GM23338 (cell line): ENCODE data around the gene RHCG. TPM values are rescaled to one million over a fixed set of nuclear protein-coding genes. Genes with fewer than 3 reads are reported as not detected.

Experiments
- ATAC-seq: fragments of 200-7000 bp; cut with Tn5 transposase; 3 replicates; pipeline ENCODE4 v1.9.1; 2020
- DNase-seq: peaks from one replicate; pipeline ENCODE4 v3.0.0-alpha.2; 2015; ENCODE audit warnings: low spot score
- H2AFZ ChIP-seq: fragments of 200-600 bp; sonication (generic); 2 replicates; pipeline ENCODE4 v1.8.0; 2016; ENCODE audit warnings: antibody characterized with exemption, mild to moderate bottlenecking, moderate library complexity
- H3F3A ChIP-seq: fragments of 200-600 bp; sonication (generic); replicated peaks from 2 replicates; pipeline ENCODE4 v1.8.0; 2017; ENCODE audit warnings: antibody characterized with exemption, mixed run types, low read depth
- H3K27ac ChIP-seq: fragments of 200-600 bp; sonication (generic); 2 replicates; pipeline ENCODE4 v1.6.1; 2016; ENCODE audit warnings: low read depth
- H3K27me3 ChIP-seq: fragments of 200-600 bp; sonication (generic); 2 replicates; pipeline ENCODE4 v1.8.0; 2016; ENCODE audit warnings: mild to moderate bottlenecking, mixed run types, moderate library complexity; ENCODE audit not compliant: insufficient read depth
- H3K36me3 ChIP-seq: fragments of 200-600 bp; sonication (generic); 2 replicates; pipeline ENCODE4 v1.8.0; 2016; ENCODE audit warnings: mild to moderate bottlenecking; ENCODE audit not compliant: insufficient read depth
- H3K4me1 ChIP-seq: fragments of 200-600 bp; sonication (generic); 2 replicates; pipeline ENCODE4 v1.8.0; 2016; ENCODE audit warnings: mild to moderate bottlenecking, moderate library complexity; ENCODE audit not compliant: insufficient read depth
- H3K4me2 ChIP-seq: fragments of 200-600 bp; sonication (generic); 2 replicates; pipeline ENCODE4 v1.7.1; 2017; ENCODE audit warnings: mixed run types
- H3K4me3 ChIP-seq: fragments of 200-600 bp; sonication (generic); 2 replicates; pipeline ENCODE4 v1.6.1; 2016; ENCODE audit warnings: mixed run types
- H3K79me2 ChIP-seq: fragments of 200-600 bp; sonication (generic); replicated peaks from 2 replicates; pipeline ENCODE4 v1.8.0; 2017; ENCODE audit warnings: mild to moderate bottlenecking; ENCODE audit not compliant: insufficient read depth
- H3K9me2 ChIP-seq: fragments of 200-600 bp; sonication (generic); 2 replicates; pipeline ENCODE4 v1.8.0; 2017; ENCODE audit not compliant: insufficient read depth
- H4K20me1 ChIP-seq: fragments of 200-600 bp; sonication (generic); replicated peaks from 2 replicates; pipeline ENCODE4 v1.8.0; 2017; ENCODE audit warnings: mild to moderate bottlenecking; ENCODE audit not compliant: insufficient read depth
- H3K27ac Mint-ChIP-seq: 2 replicates; pipeline ENCODE4 v1.8.0; 2020; ENCODE audit warnings: inconsistent platforms, mild to moderate bottlenecking, moderate library complexity, mixed read lengths
- H3K27me3 Mint-ChIP-seq: 3 replicates; pipeline ENCODE4 v1.8.0; 2022; ENCODE audit warnings: low read depth, mild to moderate bottlenecking, moderate library complexity, mixed read lengths, inconsistent platforms; ENCODE audit not compliant: insufficient read depth, poor library complexity
- H3K36me3 Mint-ChIP-seq: 3 replicates; pipeline ENCODE4 v1.8.0; 2021; ENCODE audit warnings: low read depth, mild to moderate bottlenecking, inconsistent platforms, moderate library complexity, mixed read lengths
- H3K4me1 Mint-ChIP-seq: 3 replicates; pipeline ENCODE4 v1.8.0; 2020; ENCODE audit warnings: mild to moderate bottlenecking, inconsistent platforms, mixed read lengths
- H3K4me3 Mint-ChIP-seq: 3 replicates; pipeline ENCODE4 v1.8.0; 2021; ENCODE audit warnings: moderate library complexity, mild to moderate bottlenecking, inconsistent platforms, mixed read lengths
- H3K9me3 Mint-ChIP-seq: 3 replicates; pipeline ENCODE4 v1.8.0; 2020; ENCODE audit warnings: moderate library complexity, mild to moderate bottlenecking, inconsistent platforms, mixed read lengths
- NANOG ChIP-seq: IDR thresholded peaks from 2 replicates; pipeline ENCODE4 v1.6.1; 2016; ENCODE audit warnings: antibody characterized with exemption, borderline replicate concordance
- POLR2AphosphoS5 ChIP-seq: IDR thresholded peaks from 2 replicates; pipeline ENCODE4 v1.6.1; 2016; ENCODE audit warnings: antibody characterized with exemption, low read depth
- STAT1 ChIP-seq: IDR thresholded peaks from one replicate; pipeline ENCODE4 v1.6.1; 2016; ENCODE audit warnings: antibody characterized with exemption; ENCODE audit not compliant: unreplicated experiment
- ZNF114 ChIP-seq: fragments of 250-450 bp; sonication (Bioruptor Pico); IDR thresholded peaks from 2 replicates; pipeline ENCODE4 v1.5.0; 2020; ENCODE audit warnings: mild to moderate bottlenecking, moderate library complexity
- ZNF331 ChIP-seq: fragments of 250-450 bp; sonication (Bioruptor Pico); IDR thresholded peaks from 2 replicates; pipeline ENCODE4 v1.5.0; 2020; ENCODE audit warnings: low read depth, mild to moderate bottlenecking, moderate library complexity
- ZNF462 ChIP-seq: fragments of 250-450 bp; sonication (Bioruptor Pico); IDR thresholded peaks from 2 replicates; pipeline ENCODE4 v1.5.0; 2020; ENCODE audit warnings: mild to moderate bottlenecking, moderate library complexity
- polyA plus RNA-seq: library from polyadenylated mRNA; unstranded; fragments of >200 nt; fragmentation: Nextera tagmentation; extraction: Ambion mirVana; gene quantifications from 2 replicates; pipeline ENCODE4 v1.2.1, GENCODE V29; 2016
- total RNA-seq: library from RNA; depleted of rRNA; stranded (reverse); fragments of >200 nt; shearing (Covaris generic); gene quantifications from 2 replicates; pipeline ENCODE4 v1.2.3, GENCODE V29; 2014

Gene RHCG
- total and polyA plus RNA-seq, 2 experiments from 2014 or later = 0.21 to 0.63 TPM

GRCh38 chr15:89489376-89489775 lies 7.0 kb downstream of the RHCG start (continued):
- no peak for TF ChIP-seq ZNF462
- no peak for TF ChIP-seq NANOG

- no peaks in the 10 kb centered on the region for H3F3A ChIP-seq
- no peaks in the 10 kb centered on the region for H3K9me3 Mint-ChIP-seq
- H3K36me3 ChIP-seq = no peaks in the 10 kb centered on the region
- H3K79me2 ChIP-seq = no peaks in the 10 kb centered on the region
- H3K27ac ChIP-seq = no peak overlapping the region
- peaks cover 3% of the 10 kb centered on the region; the same call in 1 of the 2 replicates for H3K27me3 ChIP-seq
- H3K9me2 ChIP-seq = no peaks in the 10 kb centered on the region
- no peak overlapping the region for H3K27ac Mint-ChIP-seq
- TF ChIP-seq ZNF331 (CRISPR knock-in tag) (no peak), STAT1 (no peak), NANOG (no peak)
- H3K27me3 Mint-ChIP-seq = peaks cover 9% of the 10 kb centered on the region
- H3K4me1 Mint-ChIP-seq = peaks cover 5% of the 10 kb centered on the region
- H3K4me3 Mint-ChIP-seq = no peak overlapping the region
- H4K20me1 ChIP-seq = no peaks in the 10 kb centered on the region; the same call in 1 of the 2 replicates
- no peak overlapping the region for H3K4me3 ChIP-seq
- no peaks in the 10 kb centered on the region for H3K36me3 Mint-ChIP-seq
- 0 out of 2 replicates have a peak, but pooled peaks cover 3% of the 10 kb centered on the region for H3K4me1 ChIP-seq
- no peak for ATAC-seq
- no peak overlapping the region for H2AFZ ChIP-seq
- H3K4me2 ChIP-seq = no peak overlapping the region
- no peak for DNase-seq
Observed at GRCh38 chr15:89487791-89488190, 8.6 kb downstream of the RHCG start.

- H3K79me2 ChIP-seq = no peaks in the 10 kb centered on the region
- no peaks in the 10 kb centered on the region for H3F3A ChIP-seq
- peaks cover 3% of the 10 kb centered on the region; the same call in 1 of the 2 replicates for H3K27me3 ChIP-seq
- H2AFZ ChIP-seq = 0 out of 2 replicates have a peak overlapping the region, but pooled peaks have one; percentile 69
- peak; percentile 69 for DNase-seq
- peak overlapping the region; percentile 74 for H3K4me2 ChIP-seq
- no peaks in the 10 kb centered on the region; the same call in 1 of the 2 replicates for H4K20me1 ChIP-seq
- H3K4me3 ChIP-seq = peak overlapping the region; percentile 40; the same call in 1 of the 2 replicates
- no peaks in the 10 kb centered on the region for H3K9me2 ChIP-seq
- no peak overlapping the region for H3K27ac ChIP-seq
- Mint-ChIP-seq H3K9me3 (no peaks in the 10 kb centered on the region), H3K4me3 (peak overlapping the region; percentile 41; the same call in 2 of the 3 replicates), H3K4me1 (peaks cover 5% of the 10 kb centered on the region), H3K27me3 (peaks cover 9% of the 10 kb centered on the region), H3K27ac (no peak overlapping the region), H3K36me3 (no peaks in the 10 kb centered on the region)
- peak; percentile 94 for ATAC-seq
- H3K36me3 ChIP-seq = no peaks in the 10 kb centered on the region
- H3K4me1 ChIP-seq = 0 out of 2 replicates have a peak, but pooled peaks cover 3% of the 10 kb centered on the region
- TF ChIP-seq POLR2AphosphoS5 = no peak
- TF ChIP-seq ZNF114 (CRISPR knock-in tag) = no peak
- no peak for TF ChIP-seq STAT1
Observed at GRCh38 chr15:89486726-89487050, 9.7 kb downstream of the RHCG start.
